Activated naive CD4-positive, alpha-beta T cell (primary cell): ENCODE data around the gene GAB2.
"Not testable (repeated sequence)": the region's sequence is repeated elsewhere in the genome, so short reads cannot be mapped to it uniquely, and the experiment has no call there.

Source experiments
- DNase-seq, 4 experiments: peaks; one replicate each; lab custom pipeline; 2025; lab: John Stamatoyannopoulos, UW

GAB2 gene

GRCh38 chr11:78277314-78277994, 140.2 kb downstream of the GAB2 start:
- DNase-seq: no peak

DNA sequence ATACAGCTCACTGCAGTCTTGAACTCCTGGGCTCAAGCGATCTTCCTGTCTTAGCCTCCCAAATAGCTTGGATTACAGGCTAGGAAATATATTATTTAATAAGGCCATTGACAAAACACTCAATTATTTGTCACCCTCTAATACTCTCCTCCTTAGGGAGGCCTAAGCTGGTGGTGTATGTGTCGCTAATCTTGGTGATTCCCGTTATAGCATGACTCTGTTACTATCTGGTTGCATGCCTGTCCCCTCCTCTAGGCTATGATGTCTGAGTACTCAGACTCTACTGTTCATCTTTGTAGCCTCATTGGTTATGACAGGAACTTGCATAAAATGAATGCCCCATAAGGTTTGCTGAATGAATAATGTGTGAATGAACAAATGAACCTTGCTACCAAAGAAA, 141.3 kb downstream of the GAB2 start:
- DNase-seq: no peak

DNA sequence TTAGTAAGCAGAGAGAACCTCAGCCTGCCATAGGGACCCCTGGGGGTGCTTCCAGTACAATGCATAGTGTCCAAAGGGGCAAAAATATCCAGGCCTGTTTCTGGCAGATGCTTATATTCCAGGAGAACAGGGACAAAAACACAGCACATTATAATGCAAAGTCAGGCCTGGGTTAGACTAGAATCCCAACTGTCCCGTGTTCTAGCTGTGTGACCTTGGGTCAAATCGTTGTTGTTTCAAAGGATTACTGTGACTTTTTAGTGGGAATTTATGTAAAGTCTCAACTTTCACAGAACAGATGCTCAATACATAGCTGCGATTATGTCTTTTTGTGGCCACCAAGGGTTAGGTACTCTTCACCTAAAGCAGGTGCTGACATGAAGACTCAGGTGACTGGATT, 142.9 kb downstream of the GAB2 start:
- no peak for DNase-seq

- DNase-seq: not testable (repeated sequence)
Measured at GRCh38 chr11:78272625-78273269, 144.9 kb downstream of the GAB2 start.

GRCh38 chr11:78271801-78272200, 145.8 kb downstream of the GAB2 start:
- DNase-seq: not testable (repeated sequence)

DNA sequence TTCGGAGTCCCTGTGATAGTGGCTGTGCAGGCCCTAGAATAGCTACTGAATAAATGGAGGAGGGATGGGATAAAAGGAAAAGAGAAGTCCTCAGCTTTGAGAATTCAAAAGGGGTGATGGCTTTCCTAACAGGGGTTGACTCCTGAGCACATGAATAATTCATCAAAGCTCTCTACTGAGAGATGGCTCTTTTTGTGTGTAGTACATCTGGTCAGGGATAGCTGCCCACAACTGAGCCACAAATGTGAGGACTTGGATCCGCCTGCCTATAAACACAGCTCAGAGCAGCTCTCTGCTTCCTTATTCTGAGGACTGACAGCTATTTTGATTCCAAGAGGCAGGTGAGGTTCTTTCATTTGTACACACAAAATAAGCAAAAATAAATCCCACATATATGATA, 146.6 kb downstream of the GAB2 start:
- DNase-seq: no peak

- DNase-seq: no peak
Measured at GRCh38 chr11:78269806-78270205, 147.8 kb downstream of the GAB2 start.

GRCh38 chr11:78268591-78269410, 148.8 kb downstream of the GAB2 start:
- DNase-seq: no peak

DNA sequence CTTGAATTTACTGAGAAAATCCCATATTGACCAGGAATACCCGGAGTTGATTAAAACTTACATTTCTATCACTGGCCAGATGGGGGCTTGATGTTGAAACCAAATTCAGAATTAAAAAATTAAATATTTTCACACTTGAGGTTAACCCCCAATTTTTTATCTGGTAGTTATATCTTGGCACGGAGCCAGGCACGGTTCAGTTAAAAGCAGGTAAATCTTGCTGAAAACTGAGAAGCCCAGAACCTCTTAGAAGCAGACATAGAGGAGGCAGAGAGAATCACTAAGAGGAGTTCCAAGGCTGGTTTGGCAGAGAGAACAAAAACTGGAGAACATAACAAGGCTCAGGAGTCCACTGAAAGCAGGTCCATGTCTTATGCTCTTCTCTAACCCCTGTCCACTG, 151.2 kb downstream of the GAB2 start:
- DNase-seq: no peak

GRCh38 chr11:78265326-78265725, 152.3 kb downstream of the GAB2 start:
- DNase-seq: no peak

- DNase-seq: no peak
Measured at GRCh38 chr11:78262691-78263090, 154.9 kb downstream of the GAB2 start.

- no peak for DNase-seq
Measured at GRCh38 chr11:78262238-78262637, 155.4 kb downstream of the GAB2 start.

GRCh38 chr11:78261828-78262227, 155.8 kb downstream of the GAB2 start:
- no peak for DNase-seq

DNA sequence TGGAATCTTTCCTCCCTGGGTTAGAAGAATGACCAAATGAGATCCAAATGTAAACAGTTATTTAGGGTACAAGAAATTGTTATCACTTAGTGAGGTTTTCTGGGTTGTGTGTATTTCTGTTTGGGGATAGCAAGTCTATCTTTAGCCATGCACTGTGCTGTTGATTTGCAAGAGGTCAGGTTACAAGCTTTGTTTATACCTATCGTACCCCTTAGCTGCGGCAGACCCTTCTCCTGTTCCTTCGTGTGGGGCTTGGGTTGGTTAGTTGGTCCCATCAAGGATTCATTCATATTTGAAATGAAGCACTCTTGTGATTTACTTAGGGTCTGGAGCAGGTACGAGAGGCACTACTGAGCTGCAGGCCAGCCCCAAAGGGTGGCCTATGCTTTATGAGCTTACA, 156.3 kb downstream of the GAB2 start:
- DNase-seq: no peak

DNA sequence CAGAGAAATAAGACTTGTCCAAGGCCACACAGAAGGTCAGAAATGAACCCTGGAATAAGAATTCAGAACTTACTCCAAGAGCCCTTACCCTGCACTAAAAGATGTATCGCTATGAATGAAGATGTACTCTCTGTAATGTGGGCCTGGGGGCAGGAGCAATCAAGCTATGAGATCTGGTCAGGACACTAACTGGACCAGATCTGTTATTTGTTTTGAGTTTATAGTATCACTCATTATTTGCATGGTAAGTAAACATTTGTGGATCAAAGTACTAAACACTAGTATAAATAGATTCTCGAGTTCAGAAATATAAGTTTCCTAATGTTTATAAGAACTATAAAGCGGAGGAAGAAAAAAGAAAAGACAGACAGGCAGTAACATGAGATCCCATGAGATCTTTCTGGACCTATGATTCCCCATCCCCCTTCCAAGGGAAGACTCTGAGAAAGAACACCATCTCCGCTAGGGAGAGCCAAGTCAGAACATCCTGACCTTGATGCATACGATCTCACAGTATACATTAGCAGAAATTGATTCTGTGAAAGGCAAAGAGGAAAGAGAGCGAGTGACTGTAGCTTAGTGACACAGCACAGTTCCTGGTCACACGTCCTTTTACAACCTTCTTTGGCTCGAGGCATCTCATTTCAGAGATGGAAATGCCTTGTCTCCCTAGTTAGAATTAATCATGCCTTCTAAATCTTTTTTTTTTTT, 157.7 kb downstream of the GAB2 start:
- no peak for DNase-seq

- DNase-seq: no peak
Measured at GRCh38 chr11:78257654-78258053, 160.0 kb downstream of the GAB2 start.

DNA sequence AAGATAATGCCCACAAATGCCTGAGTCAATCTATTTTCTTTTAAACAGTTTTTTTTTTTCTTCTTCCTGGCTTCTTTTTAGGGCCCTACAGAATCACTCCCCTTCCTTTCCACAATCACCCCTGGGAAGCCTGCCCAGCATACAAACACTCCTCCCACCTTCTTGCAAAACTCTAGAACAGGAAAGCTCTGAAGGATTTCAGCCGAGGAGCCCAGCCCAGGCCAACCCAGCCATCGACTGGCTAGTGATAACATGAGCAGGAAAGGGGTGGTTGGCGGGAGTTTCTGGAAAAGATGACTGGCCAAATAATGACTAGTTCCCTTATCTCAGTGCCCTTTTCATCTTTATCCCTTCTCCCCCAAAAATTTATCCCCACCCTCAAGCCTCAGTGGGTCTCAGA, 160.7 kb downstream of the GAB2 start:
- DNase-seq: no peak

DNA sequence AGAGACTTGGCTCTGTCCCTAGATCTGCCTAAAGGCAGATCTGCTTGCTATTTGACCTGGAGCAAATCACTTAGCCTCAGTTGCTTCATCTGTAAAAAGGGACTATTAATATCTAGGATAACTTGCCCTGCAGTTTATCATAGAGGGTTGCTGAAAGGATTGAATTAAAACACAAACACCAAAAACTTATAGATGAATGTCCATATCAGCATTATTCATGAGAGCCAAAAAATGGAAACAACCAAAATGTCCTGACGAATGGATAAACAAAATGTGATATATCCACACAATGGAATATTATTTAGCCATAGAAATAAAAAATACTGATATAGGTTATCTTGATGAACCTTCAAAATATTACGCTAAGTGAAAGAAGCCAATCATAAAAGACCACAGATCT, 161.7 kb downstream of the GAB2 start:
- DNase-seq: no peak

DNA sequence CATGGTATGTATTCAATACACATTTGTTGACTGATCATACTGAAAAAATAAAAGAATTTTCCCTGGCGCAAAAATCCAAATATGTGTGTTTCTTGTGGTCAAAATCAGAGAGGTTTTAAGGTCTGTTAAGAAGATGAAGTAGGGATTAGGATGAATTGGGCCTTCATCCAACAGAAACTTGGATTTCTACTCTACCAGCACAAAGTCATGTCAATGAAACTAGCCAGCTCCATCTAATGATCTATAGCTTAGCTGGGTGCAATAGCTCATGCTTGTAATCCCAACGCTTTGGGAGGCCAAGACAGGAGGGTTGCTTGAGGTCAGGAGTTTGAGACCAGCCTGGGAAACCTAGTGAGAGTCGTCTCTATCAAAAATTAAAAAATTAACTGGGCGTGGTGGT, 163.4 kb downstream of the GAB2 start:
- no peak for DNase-seq

GRCh38 chr11:78253797-78254196, 163.8 kb downstream of the GAB2 start:
- no peak for DNase-seq

GRCh38 chr11:78251083-78251775, 166.4 kb downstream of the GAB2 start:
- DNase-seq: no peak

GRCh38 chr11:78250099-78250498, 167.5 kb downstream of the GAB2 start:
- no peak for DNase-seq
